Esophagus muscularis mucosa (tissue), 4 donors: ENCODE results near the gene C8B. TPM values are rescaled to one million over a fixed set of nuclear protein-coding genes. Genes with fewer than 3 reads are reported as not detected.

ENCODE experiments used
- DNase-seq: peaks from one replicate; pipeline ENCODE4 v3.0.0-alpha.2; 2017; ENCODE audit errors: extremely low spot score
- H3K27ac ChIP-seq, 4 donors: fragments of 200-600 bp; sonication (generic); replicated peaks in 1 of 4; 1 replicate in 3 of 4; 2 replicates in 1 of 4; pipeline ENCODE4 v1.5.1; 2016 to 2019; ENCODE audit warnings: mild to moderate bottlenecking in 1 of 4
- H3K27me3 ChIP-seq, 4 donors: fragments of 200-600 bp; sonication (generic); one replicate each; pipeline versions ENCODE4 v1.5.1 to v1.6.0; 2016 to 2019
- H3K36me3 ChIP-seq, 4 donors: fragments of 200-600 bp; sonication (generic); one replicate each; pipeline ENCODE4 v1.5.1; 2016 to 2019
- H3K4me1 ChIP-seq, 4 donors: fragments of 200-600 bp; sonication (generic); one replicate each; pipeline ENCODE4 v1.5.1; 2016 to 2019
- H3K4me3 ChIP-seq, 4 donors: fragments of 200-600 bp; sonication (generic); 1 replicate in 2 of 4; 2 replicates in 2 of 4; pipeline ENCODE4 v1.5.1; 2016 to 2019; ENCODE audit warnings: mild to moderate bottlenecking in 4 of 4, moderate library complexity in 1 of 4
- H3K9me3 ChIP-seq, 4 donors: fragments of 200-600 bp; sonication (generic); 1 replicate in 3 of 4; 2 replicates in 1 of 4; pipeline ENCODE4 v1.5.1; 2016 to 2019
- EP300 ChIP-seq: sonication (generic); formaldehyde crosslinking; IDR thresholded peaks from one replicate; pipeline ENCODE4 v1.6.1; 2017; ENCODE audit warnings: antibody characterized with exemption
- POLR2A ChIP-seq: fragments of 450-650 bp; IDR thresholded peaks from one replicate; pipeline ENCODE4 v1.6.1; 2017; ENCODE audit warnings: antibody characterized with exemption, moderate library complexity, mild to moderate bottlenecking, low read depth
- POLR2AphosphoS5 ChIP-seq, 2 donors: sonication (generic); formaldehyde crosslinking; IDR thresholded peaks; one replicate each; pipeline ENCODE4 v1.6.1; 2017; ENCODE audit warnings: antibody characterized with exemption in 2 of 2
- WGBS: methylation state at CpG from one replicate; pipeline ENCODE4 v1.1.5; 2018; 5-methylcytosine and 5-hydroxymethylcytosine counted together
- intact Hi-C: fragments of 100-400 bp; cut with DNase I; formaldehyde crosslinking; loops from one replicate; pipeline ENCODE4 v1.15.1; 2023
- total RNA-seq, 4 donors: library from RNA; depleted of rRNA; stranded (reverse); fragments of >200 nt; gene quantifications; one replicate each; pipeline versions ENCODE4 v1.1.0 to v1.2.1, GENCODE V29; 2016
- TF ChIP-seq, protein P1 (sequence below), 3 experiments: fragments of 200-600 bp in 2 of 3; fragments of 450-650 bp in 1 of 3; sonication (generic) in 2 of 3; IDR thresholded peaks; one replicate each; pipeline ENCODE4 v1.5.1; 2017 to 2019; ENCODE audit warnings: antibody characterized with exemption in 3 of 3, mild to moderate bottlenecking in 2 of 3, moderate library complexity in 1 of 3

The C8B gene
- total RNA-seq, 4 donors from 2014 or later, result not detected

GRCh38 chr1:56958526-56958925 is 7.3 kb downstream of the C8B start:
- Histone ChIP-seq H3K9me3 (no peaks in the 10 kb centered on the region), H3K4me1 (no peaks in the 10 kb centered on the region), H3K27me3 (no peaks in the 10 kb centered on the region), H3K27ac (no peak overlapping the region), H3K4me3 (no peak overlapping the region), H3K36me3 (no peaks in the 10 kb centered on the region)
- no CpG with 5 or more reads among the region's 2 CpGs for WGBS
- no peak for DNase-seq
- no peak for TF ChIP-seq POLR2A
- TF ChIP-seq, protein P1, sequence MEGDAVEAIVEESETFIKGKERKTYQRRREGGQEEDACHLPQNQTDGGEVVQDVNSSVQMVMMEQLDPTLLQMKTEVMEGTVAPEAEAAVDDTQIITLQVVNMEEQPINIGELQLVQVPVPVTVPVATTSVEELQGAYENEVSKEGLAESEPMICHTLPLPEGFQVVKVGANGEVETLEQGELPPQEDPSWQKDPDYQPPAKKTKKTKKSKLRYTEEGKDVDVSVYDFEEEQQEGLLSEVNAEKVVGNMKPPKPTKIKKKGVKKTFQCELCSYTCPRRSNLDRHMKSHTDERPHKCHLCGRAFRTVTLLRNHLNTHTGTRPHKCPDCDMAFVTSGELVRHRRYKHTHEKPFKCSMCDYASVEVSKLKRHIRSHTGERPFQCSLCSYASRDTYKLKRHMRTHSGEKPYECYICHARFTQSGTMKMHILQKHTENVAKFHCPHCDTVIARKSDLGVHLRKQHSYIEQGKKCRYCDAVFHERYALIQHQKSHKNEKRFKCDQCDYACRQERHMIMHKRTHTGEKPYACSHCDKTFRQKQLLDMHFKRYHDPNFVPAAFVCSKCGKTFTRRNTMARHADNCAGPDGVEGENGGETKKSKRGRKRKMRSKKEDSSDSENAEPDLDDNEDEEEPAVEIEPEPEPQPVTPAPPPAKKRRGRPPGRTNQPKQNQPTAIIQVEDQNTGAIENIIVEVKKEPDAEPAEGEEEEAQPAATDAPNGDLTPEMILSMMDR (IDR thresholded peaks at IDR 0.05), result no peak
- TF ChIP-seq POLR2AphosphoS5 (IDR thresholded peaks at IDR 0.05), result no peak
- TF ChIP-seq EP300, result no peak
- intact Hi-C loops, result no loop called here

GRCh38 chr1:56957931-56958330 is 7.9 kb downstream of the C8B start:
- Histone ChIP-seq H3K4me3 (no peak overlapping the region), H3K4me1 (no peaks in the 10 kb centered on the region), H3K27me3 (no peaks in the 10 kb centered on the region), H3K27ac (no peak overlapping the region), H3K36me3 (no peaks in the 10 kb centered on the region), H3K9me3 (no peaks in the 10 kb centered on the region)
- DNase-seq, result no peak
- no peak for TF ChIP-seq POLR2AphosphoS5 (IDR thresholded peaks at IDR 0.05)
- TF ChIP-seq POLR2A, result no peak
- TF ChIP-seq, protein P1 (IDR thresholded peaks at IDR 0.05), result no peak
- no peak for TF ChIP-seq EP300
- intact Hi-C loops, result no loop called here
- 66% methylated on average over 3 of the region's 3 CpGs for WGBS

DNA sequence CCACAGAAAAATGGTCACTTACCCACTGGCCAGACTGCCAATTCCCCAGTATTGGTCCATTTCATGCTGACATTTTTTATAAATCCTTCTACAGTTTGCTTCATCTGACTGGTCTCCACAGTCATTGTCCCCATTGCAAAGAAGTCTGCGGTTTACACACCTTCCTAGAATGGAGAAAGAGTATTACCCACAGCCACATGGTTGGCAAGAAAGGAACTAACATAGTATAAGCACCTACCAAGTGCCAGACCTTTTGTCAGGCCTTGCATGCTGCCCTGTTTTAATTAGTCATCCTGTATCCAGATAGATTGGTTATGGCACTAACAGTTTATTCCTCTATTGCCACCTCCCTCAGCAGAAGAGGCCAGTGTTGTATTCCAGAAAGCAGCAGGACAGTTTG is 11.2 kb downstream of the C8B start:
- H3K4me1 ChIP-seq, result no peaks in the 10 kb centered on the region
- H3K27ac ChIP-seq, result no peak overlapping the region
- no peaks in the 10 kb centered on the region for H3K27me3 ChIP-seq
- H3K36me3 ChIP-seq, result no peaks in the 10 kb centered on the region
- intact Hi-C loops, result no loop called here
- H3K9me3 ChIP-seq, result no peaks in the 10 kb centered on the region
- no peak overlapping the region for H3K4me3 ChIP-seq
- DNase-seq, result no peak
- 100% methylated on average over 1 of the region's 1 CpG for WGBS
- TF ChIP-seq POLR2AphosphoS5 (IDR thresholded peaks at IDR 0.05) (no peak), POLR2A (no peak), EP300 (no peak)
- TF ChIP-seq, protein P1 (IDR thresholded peaks at IDR 0.05), result no peak

DNA sequence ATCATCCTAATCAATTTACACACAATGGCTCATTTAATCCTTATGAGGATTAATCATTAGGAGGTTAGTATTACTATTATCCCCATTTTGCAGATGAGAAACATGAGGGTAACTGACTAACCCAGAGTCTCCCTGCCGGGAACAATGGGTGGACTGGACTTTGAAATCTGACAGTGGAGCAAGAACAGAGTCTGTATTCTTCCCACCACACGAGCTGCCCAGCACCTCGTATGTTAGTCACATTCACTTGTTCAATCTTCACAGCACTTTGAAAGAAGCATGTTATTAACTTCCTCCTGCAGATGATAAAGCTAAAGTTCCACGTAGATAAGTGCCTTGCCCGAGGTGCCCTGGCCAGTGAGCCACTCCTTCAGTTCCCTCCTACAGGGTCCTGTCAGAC is 12.4 kb downstream of the C8B start:
- 66% methylated on average over 5 of the region's 5 CpGs for WGBS
- H3K36me3 ChIP-seq, result no peaks in the 10 kb centered on the region
- TF ChIP-seq POLR2A, result no peak
- TF ChIP-seq POLR2AphosphoS5 (IDR thresholded peaks at IDR 0.05), result no peak
- TF ChIP-seq, protein P1 (IDR thresholded peaks at IDR 0.05), result no peak
- no peak overlapping the region for H3K4me3 ChIP-seq
- no peaks in the 10 kb centered on the region for H3K27me3 ChIP-seq
- no peaks in the 10 kb centered on the region for H3K9me3 ChIP-seq
- no peak for DNase-seq
- H3K27ac ChIP-seq, result no peak overlapping the region
- intact Hi-C loops, result no loop called here
- H3K4me1 ChIP-seq, result no peaks in the 10 kb centered on the region

DNA sequence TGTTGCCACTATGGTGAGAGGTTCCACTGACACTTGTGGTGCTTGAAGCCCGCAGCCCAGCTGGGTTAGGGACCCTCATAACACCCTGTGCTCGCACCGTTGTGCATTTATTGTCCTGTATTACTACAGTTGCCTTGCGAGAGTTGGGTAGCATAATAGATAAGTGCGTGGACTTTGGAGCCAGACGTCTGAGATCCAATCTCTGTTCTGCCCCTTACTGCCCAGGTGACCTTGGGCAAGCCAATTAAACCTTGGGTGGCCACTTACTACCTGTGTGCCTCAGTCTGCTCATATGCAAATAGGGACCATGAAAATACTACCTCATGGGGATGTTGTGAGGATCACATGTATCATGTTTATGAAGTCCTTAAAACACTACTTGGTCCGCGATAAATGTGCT is 13.3 kb downstream of the C8B start:
- intact Hi-C loops, result no loop called here
- DNase-seq, result no peak
- H3K4me3 ChIP-seq, result no peak overlapping the region
- H3K27me3 ChIP-seq, result no peaks in the 10 kb centered on the region
- H3K27ac ChIP-seq, result no peak overlapping the region
- no peaks in the 10 kb centered on the region for H3K36me3 ChIP-seq
- no peaks in the 10 kb centered on the region for H3K9me3 ChIP-seq
- 95% methylated on average over 8 of the region's 8 CpGs for WGBS
- TF ChIP-seq POLR2A, result no peak
- TF ChIP-seq, protein P1 (IDR thresholded peaks at IDR 0.05), result no peak
- TF ChIP-seq POLR2AphosphoS5 (IDR thresholded peaks at IDR 0.05), result no peak
- TF ChIP-seq EP300, result no peak
- H3K4me1 ChIP-seq, result no peaks in the 10 kb centered on the region
